GF-D8 (cell line): Measurements from ENCODE around the gene CORO1A.
"Not testable (repeated sequence)": the region's sequence is repeated elsewhere in the genome, so short reads cannot be mapped to it uniquely, and the experiment has no call there.

Experiments used
- DNase-seq: peaks from one replicate; lab custom pipeline; 2025; lab: John Stamatoyannopoulos, UW

CORO1A gene

GRCh38 chr16:30183233-30184095 lies at the start of gene CORO1A:
Gene CORO1A, plus strand, starts transcription at chr16:30183602. Its CDS starts 1,608 bp downstream, at chr16:30185210.
- DNase-seq = peak; percentile 71

- DNase-seq = peak; percentile 26
Measured at GRCh38 chr16:30136971-30137605, 46.3 kb upstream of the CORO1A start.

GRCh38 chr16:30137897-30138296 lies 45.5 kb upstream of the CORO1A start:
- no peak for DNase-seq

- DNase-seq = no peak
Measured at GRCh38 chr16:30139583-30140481, 43.6 kb upstream of the CORO1A start.

- no peak for DNase-seq
Measured at GRCh38 chr16:30141750-30142149, 41.7 kb upstream of the CORO1A start.

- DNase-seq = peak; percentile 18
Measured at GRCh38 chr16:30142672-30143346, 40.6 kb upstream of the CORO1A start.

GRCh38 chr16:30143347-30143702 lies 40.1 kb upstream of the CORO1A start:
- no peak for DNase-seq

GRCh38 chr16:30144017-30144416 lies 39.4 kb upstream of the CORO1A start:
- no peak for DNase-seq

- DNase-seq = no peak
Measured at GRCh38 chr16:30144917-30145316, 38.5 kb upstream of the CORO1A start.

- DNase-seq = no peak
Measured at GRCh38 chr16:30145657-30146056, 37.7 kb upstream of the CORO1A start.

- DNase-seq = no peak
Measured at GRCh38 chr16:30147843-30148510, 35.4 kb upstream of the CORO1A start.

- DNase-seq = no peak
Measured at GRCh38 chr16:30149250-30149930, 34.0 kb upstream of the CORO1A start.

- DNase-seq = no peak
Measured at GRCh38 chr16:30151091-30151490, 32.3 kb upstream of the CORO1A start.

GRCh38 chr16:30152517-30152916 lies 30.9 kb upstream of the CORO1A start:
- no peak for DNase-seq

- DNase-seq = no peak
Measured at GRCh38 chr16:30155188-30155587, 28.2 kb upstream of the CORO1A start.

GRCh38 chr16:30157214-30157613 lies 26.2 kb upstream of the CORO1A start:
- DNase-seq = no peak

- DNase-seq = no peak
Measured at GRCh38 chr16:30163538-30163937, 19.9 kb upstream of the CORO1A start.

- DNase-seq = peak; percentile 94
Measured at GRCh38 chr16:30166202-30166902, 17.1 kb upstream of the CORO1A start.

GRCh38 chr16:30168746-30169145 lies 14.7 kb upstream of the CORO1A start:
- DNase-seq = not testable (repeated sequence)

- DNase-seq = not testable (repeated sequence)
Measured at GRCh38 chr16:30169416-30169815, 14.0 kb upstream of the CORO1A start.
